GM18870 (cell line): ENCODE data around the gene CTNS.

Experiments used
- ATAC-seq: cut with Tn5 transposase; IDR thresholded peaks from one replicate; pipeline ENCODE4 v1.9.1; 2021; ENCODE audit warnings: moderate library complexity; ENCODE audit not compliant: unreplicated experiment

Gene CTNS

DNA sequence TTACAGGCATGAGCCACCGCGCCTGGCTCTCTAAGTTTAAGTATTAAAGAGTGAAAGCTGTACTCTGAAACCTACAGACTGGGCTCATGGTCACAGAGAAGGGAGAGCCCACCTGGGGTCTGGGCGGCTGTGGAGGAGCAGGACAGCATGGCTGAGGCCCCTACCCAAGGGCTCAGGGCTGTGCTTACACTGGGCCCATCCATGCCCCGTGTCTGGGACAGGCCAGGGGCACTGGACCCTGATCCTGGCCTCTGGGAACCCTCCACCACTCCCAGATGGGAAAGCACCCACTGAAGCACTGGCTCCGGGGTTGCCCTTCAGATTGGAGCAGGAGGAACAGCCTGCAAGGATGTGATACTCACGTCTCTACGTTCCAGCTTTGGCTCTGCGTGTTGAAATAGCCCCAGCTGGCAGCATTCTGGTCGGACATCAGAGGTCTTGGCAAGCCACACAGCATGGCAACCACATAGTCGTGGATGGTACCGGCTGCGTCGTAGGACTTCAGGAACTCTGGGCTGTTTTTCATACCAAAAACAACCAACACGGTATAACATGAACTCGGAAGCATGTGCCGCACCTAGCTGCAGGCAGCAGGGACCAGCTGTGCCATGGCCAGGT, 13.5 kb upstream of the CTNS start:
- ATAC-seq = no peak

- no peak for ATAC-seq
Observed at GRCh38 chr17:3626831-3627768, 9.5 kb upstream of the CTNS start.

GRCh38 chr17:3627769-3628167, 8.8 kb upstream of the CTNS start:
- no peak for ATAC-seq

DNA sequence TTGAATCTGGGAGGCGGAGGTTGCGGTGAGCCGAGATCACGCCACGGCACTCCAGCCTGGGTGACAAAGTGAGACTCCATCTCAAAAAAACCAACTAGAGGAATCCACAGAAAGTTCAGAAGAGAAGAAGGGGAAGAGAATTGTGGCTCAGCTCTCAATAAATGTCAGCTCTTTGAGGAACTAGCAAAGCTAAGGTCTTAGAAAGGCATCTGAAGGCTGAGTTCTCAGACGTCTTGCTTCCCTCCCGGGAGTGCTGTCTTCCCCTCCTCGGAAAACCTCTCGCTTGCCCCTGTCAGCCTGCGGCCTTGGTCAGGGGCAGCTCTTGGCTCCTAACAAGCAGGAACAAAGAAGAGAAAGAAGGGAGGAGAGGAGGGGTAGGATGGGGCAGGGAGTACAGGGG, 5.8 kb upstream of the CTNS start:
- ATAC-seq = no peak

GRCh38 chr17:3632287-3632686, 4.3 kb upstream of the CTNS start:
- no peak for ATAC-seq

- ATAC-seq = no peak
Observed at GRCh38 chr17:3635474-3636153, 946 bp upstream of the CTNS start.

DNA sequence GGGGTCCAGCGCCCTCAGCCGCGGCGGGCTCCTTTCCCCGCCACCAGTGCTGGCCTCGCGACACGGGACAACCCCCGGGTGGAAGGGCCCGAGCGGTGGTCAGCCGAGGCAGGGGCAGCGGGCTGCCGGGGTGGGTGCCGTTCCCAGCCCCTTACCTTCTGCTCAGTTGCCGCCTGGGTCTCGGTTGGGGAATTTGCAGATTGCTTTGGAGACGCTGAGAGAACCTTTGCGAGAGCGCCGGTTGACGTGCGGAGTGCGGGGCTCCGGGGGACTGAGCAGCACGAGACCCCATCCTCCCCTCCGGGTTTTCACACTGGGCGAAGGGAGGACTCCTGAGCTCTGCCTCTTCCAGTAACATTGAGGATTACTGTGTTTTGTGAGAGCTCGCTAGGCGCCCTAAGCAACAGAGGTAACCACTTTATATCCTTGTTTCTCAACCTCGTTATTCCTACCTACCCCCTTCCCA, 381 bp downstream of the CTNS start:
- peak; percentile 14 for ATAC-seq

DNA sequence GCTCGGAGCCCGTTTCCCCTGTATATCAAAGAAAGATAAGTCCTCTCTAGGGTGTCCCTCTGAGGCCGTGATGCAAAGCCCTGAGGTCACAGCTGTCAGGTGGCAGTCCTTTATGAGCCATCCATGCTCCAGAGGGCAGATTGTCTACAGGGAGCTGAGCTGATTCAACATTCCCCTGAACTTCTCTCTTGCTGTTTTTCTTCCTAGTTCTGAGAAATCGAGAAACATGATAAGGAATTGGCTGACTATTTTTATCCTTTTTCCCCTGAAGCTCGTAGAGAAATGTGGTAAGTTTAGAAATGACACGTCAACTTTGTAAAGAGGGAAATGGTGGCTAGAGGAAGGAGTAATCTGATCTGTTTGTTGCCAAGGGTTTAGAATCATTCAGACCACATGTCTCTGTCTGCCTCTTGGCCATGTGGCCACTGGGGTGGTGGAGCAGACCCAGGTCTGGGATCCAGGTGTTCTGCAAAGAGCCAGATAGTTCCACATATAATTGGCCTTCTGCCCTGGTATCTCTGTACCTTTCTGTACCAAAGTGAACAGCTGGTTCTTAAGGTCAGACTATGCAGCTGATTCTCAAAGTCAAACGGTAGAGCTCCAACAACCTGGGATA, 3.5 kb downstream of the CTNS start:
- no peak for ATAC-seq

- ATAC-seq = no peak
Observed at GRCh38 chr17:3641014-3641413, 4.5 kb downstream of the CTNS start.

DNA sequence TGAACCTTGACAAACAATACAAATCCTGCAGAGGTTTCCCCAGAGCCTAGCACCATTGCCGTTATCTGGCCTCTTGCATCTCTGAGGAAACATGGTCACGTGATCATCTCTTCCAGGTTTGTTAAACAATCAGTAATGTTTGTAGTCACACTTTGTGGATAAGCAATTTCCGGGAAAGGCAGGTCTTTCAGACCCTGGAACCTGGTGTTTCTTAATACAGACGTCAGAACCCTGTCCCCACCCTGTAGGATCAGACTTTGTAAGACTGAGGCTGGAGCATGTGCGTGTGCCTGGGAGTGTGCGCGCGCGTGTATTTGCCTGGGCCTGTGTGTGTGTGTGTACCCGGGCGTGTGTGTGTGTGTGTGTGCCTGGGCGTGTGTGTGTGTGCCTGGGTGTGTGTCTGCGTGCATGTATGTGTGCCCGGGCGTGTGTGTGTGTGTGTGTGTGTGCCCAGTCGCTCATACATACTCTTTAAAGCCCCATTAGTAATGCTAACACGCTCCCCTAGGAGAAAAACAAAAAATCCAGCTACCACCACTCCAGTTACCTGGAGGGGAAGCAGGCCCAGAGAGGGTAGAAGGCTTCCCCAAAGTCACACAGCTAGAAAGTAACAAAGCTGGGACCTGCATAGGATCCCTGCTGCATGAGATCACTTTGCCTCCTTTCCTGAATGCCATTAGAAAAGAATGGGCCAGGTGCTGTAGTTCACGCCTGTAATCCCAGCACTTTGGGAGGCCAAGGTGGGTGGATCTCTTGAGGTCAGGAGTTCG, 5.3 kb downstream of the CTNS start:
- ATAC-seq = no peak

DNA sequence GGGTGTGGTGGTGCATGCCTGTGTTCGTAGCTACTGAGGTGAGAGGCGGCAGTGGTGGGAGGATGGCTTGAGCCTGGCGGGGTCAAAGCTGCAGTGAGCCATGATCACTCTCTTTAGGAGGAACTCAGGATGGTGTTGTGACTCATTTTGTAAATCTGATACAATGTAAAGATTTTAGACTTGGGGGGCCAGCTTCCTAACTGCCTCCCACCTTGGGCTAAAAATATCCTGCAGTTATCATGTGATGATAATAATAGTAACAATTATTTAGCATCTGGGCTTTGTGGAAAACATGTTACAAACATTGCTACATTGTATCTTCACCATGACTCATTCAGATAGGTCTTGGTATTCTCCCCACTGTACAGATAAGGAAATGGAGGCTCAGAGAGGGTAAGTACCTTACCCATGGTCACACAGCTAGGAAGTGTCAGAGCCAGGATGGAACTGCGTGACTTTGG, 7.4 kb downstream of the CTNS start:
- ATAC-seq = no peak

GRCh38 chr17:3645310-3645709, 8.8 kb downstream of the CTNS start:
- no peak for ATAC-seq

GRCh38 chr17:3647251-3647650, 10.7 kb downstream of the CTNS start:
- ATAC-seq = no peak

DNA sequence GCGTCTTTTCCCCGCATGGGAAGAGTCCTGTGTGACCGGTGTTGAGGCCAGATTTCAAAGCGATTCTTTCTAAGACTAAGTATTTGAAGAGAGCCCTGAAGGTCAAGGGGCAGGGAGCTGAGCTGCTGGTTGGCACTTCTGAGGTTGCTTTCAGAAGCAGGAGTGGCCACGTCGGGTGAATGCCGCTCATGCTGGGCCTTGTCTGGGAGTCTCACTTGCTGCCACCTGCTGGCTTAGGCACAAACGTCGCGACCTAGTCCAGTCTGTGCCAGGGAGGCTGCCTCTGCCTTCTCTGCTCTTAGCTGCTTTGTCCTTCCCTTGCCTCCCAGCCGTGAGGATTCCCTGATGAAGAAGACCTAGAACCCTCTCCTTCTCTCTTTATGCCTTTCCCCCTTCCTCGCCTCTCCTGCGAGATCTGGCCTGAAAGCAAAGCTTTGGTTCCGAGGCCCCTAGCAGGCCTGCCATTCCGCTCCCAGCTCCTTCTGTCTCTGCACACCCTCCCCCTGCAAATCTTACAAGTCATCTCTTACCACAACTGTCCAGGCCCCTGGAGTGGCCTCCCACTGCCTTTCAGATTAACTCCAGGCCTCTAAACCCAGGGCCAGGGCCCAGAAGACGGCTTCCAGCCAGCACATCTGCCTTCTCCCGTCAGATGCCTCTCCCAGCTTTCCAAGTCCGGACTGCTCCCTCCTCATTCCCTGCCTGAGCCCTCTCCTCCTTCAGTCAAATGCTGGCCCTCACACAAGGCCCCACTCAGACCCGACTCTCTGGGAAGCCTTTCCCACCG, 11.4 kb downstream of the CTNS start:
- ATAC-seq = no peak

- ATAC-seq = no peak
Observed at GRCh38 chr17:3655766-3656165, 19.2 kb downstream of the CTNS start.

GRCh38 chr17:3656353-3656752, 19.8 kb downstream of the CTNS start:
- no peak for ATAC-seq

GRCh38 chr17:3656755-3657587, 20.4 kb downstream of the CTNS start:
- no peak for ATAC-seq

GRCh38 chr17:3657588-3657869, 21.0 kb downstream of the CTNS start:
- no peak for ATAC-seq
